Chondrocyte (in vitro differentiated cells): Measurements from ENCODE around the gene TWSG1. TPM values are rescaled to one million over a fixed set of nuclear protein-coding genes. Genes with fewer than 3 reads are reported as not detected.
"Not testable (repeated sequence)": the region's sequence is repeated elsewhere in the genome, so short reads cannot be mapped to it uniquely, and the experiment has no call there.

Experiments used
- DNase-seq: peaks from one replicate; pipeline ENCODE4 v3.0.0; 2021; ENCODE audit warnings: mixed read lengths, low spot score
- H3K27ac Mint-ChIP-seq: one replicate; pipeline ENCODE4 v1.8.0; 2021; ENCODE audit warnings: mild to moderate bottlenecking, moderate library complexity, mixed read lengths; ENCODE audit not compliant: unreplicated experiment
- H3K27me3 Mint-ChIP-seq: 2 replicates; pipeline ENCODE4 v1.8.0; 2021; ENCODE audit warnings: low read depth, mixed read lengths
- H3K36me3 Mint-ChIP-seq: 2 replicates; pipeline ENCODE4 v1.8.0; 2021; ENCODE audit warnings: low read depth, mixed read lengths
- H3K4me1 Mint-ChIP-seq: 2 replicates; pipeline ENCODE4 v1.8.0; 2021; ENCODE audit warnings: low read depth, mild to moderate bottlenecking, mixed read lengths
- H3K4me3 Mint-ChIP-seq: one replicate; pipeline ENCODE4 v1.8.0; 2021; ENCODE audit warnings: mild to moderate bottlenecking, moderate library complexity, mixed read lengths; ENCODE audit not compliant: unreplicated experiment
- H3K9me3 Mint-ChIP-seq: 2 replicates; pipeline ENCODE4 v1.8.0; 2021; ENCODE audit warnings: low read depth, mixed read lengths
- CTCF ChIP-seq: fragments of 200-600 bp; sonication (generic); IDR thresholded peaks from 2 replicates; pipeline ENCODE4 v1.5.0; 2021; ENCODE audit warnings: antibody characterized with exemption, mild to moderate bottlenecking, moderate library complexity
- total RNA-seq: library from RNA; stranded (reverse); gene quantifications from 3 replicates; pipeline ENCODE4 v1.2.1, GENCODE V29; 2021

TWSG1 gene
- total RNA-seq, 1 donor from 2014 or later, result 99.5 TPM

- Mint-ChIP-seq H3K27ac (no peak overlapping the region), H3K27me3 (no peaks in the 10 kb centered on the region), H3K36me3 (no peaks in the 10 kb centered on the region), H3K9me3 (no peaks in the 10 kb centered on the region), H3K4me3 (no peak overlapping the region), H3K4me1 (peaks cover 31% of the 10 kb centered on the region)
- DNase-seq, result no peak
- no peak for TF ChIP-seq CTCF
These were observed 86.7 kb downstream of the TWSG1 start for GRCh38 chr18:9421096-9421900.

GRCh38 chr18:9421901-9422327 is 87.3 kb downstream of the TWSG1 start:
- H3K4me3 Mint-ChIP-seq, result no peak overlapping the region
- no peaks in the 10 kb centered on the region for H3K9me3 Mint-ChIP-seq
- no peak for DNase-seq
- H3K27ac Mint-ChIP-seq, result no peak overlapping the region
- H3K4me1 Mint-ChIP-seq, result peaks cover 25% of the 10 kb centered on the region
- no peaks in the 10 kb centered on the region for H3K27me3 Mint-ChIP-seq
- no peaks in the 10 kb centered on the region for H3K36me3 Mint-ChIP-seq
- TF ChIP-seq CTCF, result no peak

GRCh38 chr18:9422816-9423519 is 88.4 kb downstream of the TWSG1 start:
- Mint-ChIP-seq H3K4me1 (peaks cover 15% of the 10 kb centered on the region), H3K27me3 (no peaks in the 10 kb centered on the region), H3K4me3 (no peak overlapping the region), H3K9me3 (peaks cover 3% of the 10 kb centered on the region), H3K27ac (no peak overlapping the region), H3K36me3 (no peaks in the 10 kb centered on the region)
- no peak for TF ChIP-seq CTCF
- DNase-seq, result no peak

- H3K27ac Mint-ChIP-seq, H3K4me3 Mint-ChIP-seq, DNase-seq, H3K27me3 Mint-ChIP-seq, H3K9me3 Mint-ChIP-seq, H3K36me3 Mint-ChIP-seq: not testable (repeated sequence)
- peaks cover 11% of the 10 kb centered on the region for H3K4me1 Mint-ChIP-seq
These were observed 89.1 kb downstream of the TWSG1 start for GRCh38 chr18:9423648-9424047.

- not testable (repeated sequence) for H3K27me3 Mint-ChIP-seq, H3K4me1 Mint-ChIP-seq, H3K9me3 Mint-ChIP-seq, H3K4me3 Mint-ChIP-seq, DNase-seq, H3K27ac Mint-ChIP-seq, H3K36me3 Mint-ChIP-seq
These were observed 89.7 kb downstream of the TWSG1 start for GRCh38 chr18:9424235-9424634.

- Mint-ChIP-seq H3K27me3 (no peaks in the 10 kb centered on the region), H3K9me3 (peaks cover 3% of the 10 kb centered on the region), H3K36me3 (no peaks in the 10 kb centered on the region), H3K4me1 (no peaks in the 10 kb centered on the region), H3K27ac (no peak overlapping the region), H3K4me3 (no peak overlapping the region)
- DNase-seq, result no peak
- TF ChIP-seq CTCF, result no peak
These were observed 92.2 kb downstream of the TWSG1 start for GRCh38 chr18:9426753-9427152.
